Colonic mucosa (tissue), 4 donors: ENCODE measurements around the gene TOLLIP. TPM values are rescaled to one million over a fixed set of nuclear protein-coding genes. Genes with fewer than 3 reads are reported as not detected.

Experiments
- DNase-seq: peaks from one replicate; pipeline ENCODE4 v3.0.0-alpha.2; 2020
- H3K27ac ChIP-seq: fragments of 200-600 bp; one replicate; pipeline ENCODE4 v1.8.0; 2021
- H3K27me3 ChIP-seq: fragments of 200-600 bp; one replicate; pipeline ENCODE4 v1.8.0; 2021
- H3K36me3 ChIP-seq: fragments of 200-600 bp; one replicate; pipeline ENCODE4 v1.8.0; 2021
- H3K4me1 ChIP-seq: fragments of 200-600 bp; one replicate; pipeline ENCODE4 v1.8.0; 2021; ENCODE audit warnings: mild to moderate bottlenecking
- H3K4me3 ChIP-seq: fragments of 200-600 bp; one replicate; pipeline ENCODE4 v1.8.0; 2021
- H3K9ac ChIP-seq, 2 donors: one replicate each; pipeline ENCODE4 v1.7.0; 2013; ENCODE audit warnings: control low read depth in 2 of 2, low read depth in 2 of 2, low read length in 2 of 2
- H3K9me3 ChIP-seq: fragments of 200-600 bp; one replicate; pipeline ENCODE4 v1.8.0; 2021
- CTCF ChIP-seq: fragments of 200-600 bp; IDR thresholded peaks from one replicate; pipeline ENCODE4 v1.8.0; 2022; ENCODE audit warnings: antibody characterized with exemption, mild to moderate bottlenecking
- intact Hi-C: fragments of 100-400 bp; cut with DNase I; formaldehyde crosslinking; loops from one replicate; pipeline ENCODE4 v1.14.1; 2022
- total RNA-seq, 2 donors: library from RNA; stranded (reverse); fragmentation: NEBNext Ultra II Directional in 1 of 2; extraction: Animal tissue kit (Norgen Biotek cat#: 25700) in 1 of 2; gene quantifications; one replicate each; pipeline ENCODE4 v1.2.1, GENCODE V29; 2021
- donor health status: healthy.
- donor health status: DM: no; HTN: no; CAD: no.
- donor health status: DM: no; HTN: no; CAD: no.

TOLLIP gene
- total RNA-seq, 2 donors from 2014 or later = 49.8 to 59.7 TPM

GRCh38 chr11:1296287-1296686 lies 13.1 kb downstream of the TOLLIP start:
- DNase-seq = no peak

GRCh38 chr11:1295591-1295990 lies 13.8 kb downstream of the TOLLIP start:
- TF ChIP-seq CTCF = no peak
- H3K27me3 ChIP-seq = no peaks in the 10 kb centered on the region
- no peak overlapping the region for H3K4me3 ChIP-seq
- peaks cover 14% of the 10 kb centered on the region for H3K4me1 ChIP-seq
- H3K27ac ChIP-seq = no peak overlapping the region
- no peaks in the 10 kb centered on the region for H3K36me3 ChIP-seq
- no peaks in the 10 kb centered on the region for H3K9me3 ChIP-seq
- no peak overlapping the region for H3K9ac ChIP-seq
- intact Hi-C loops = loop anchor here (10.0 kb wide), 1 partner anchor 219 kb away; no protein-coding TSS in a partner anchor
- DNase-seq = no peak

More at GRCh38 chr11:1296287-1296686, 13.1 kb downstream of the TOLLIP start:
- Histone ChIP-seq H3K36me3 (no peaks in the 10 kb centered on the region), H3K9me3 (no peaks in the 10 kb centered on the region), H3K9ac (no peak overlapping the region), H3K27me3 (no peaks in the 10 kb centered on the region), H3K4me1 (peaks cover 14% of the 10 kb centered on the region), H3K27ac (no peak overlapping the region), H3K4me3 (no peak overlapping the region)
- intact Hi-C loops = loop anchor here (10.0 kb wide), 1 partner anchor 219 kb away; no protein-coding TSS in a partner anchor
- TF ChIP-seq CTCF = no peak

- DNase-seq = no peak
These were observed 14.3 kb downstream of the TOLLIP start for GRCh38 chr11:1295086-1295485.

GRCh38 chr11:1293619-1294015 lies 15.8 kb downstream of the TOLLIP start:
- Histone ChIP-seq H3K9ac (no peak overlapping the region), H3K4me3 (no peak overlapping the region), H3K27ac (no peak overlapping the region), H3K36me3 (peaks cover 9% of the 10 kb centered on the region), H3K27me3 (no peaks in the 10 kb centered on the region), H3K9me3 (no peaks in the 10 kb centered on the region), H3K4me1 (peaks cover 6% of the 10 kb centered on the region)
- intact Hi-C loops = loop anchor here (10.0 kb wide), 1 partner anchor 221 kb away; no protein-coding TSS in a partner anchor
- no peak for DNase-seq
- TF ChIP-seq CTCF = peak; percentile 27

More at GRCh38 chr11:1295086-1295485, 14.3 kb downstream of the TOLLIP start:
- H3K9me3 ChIP-seq = no peaks in the 10 kb centered on the region
- H3K27ac ChIP-seq = no peak overlapping the region
- H3K27me3 ChIP-seq = no peaks in the 10 kb centered on the region
- H3K36me3 ChIP-seq = no peaks in the 10 kb centered on the region
- TF ChIP-seq CTCF = no peak
- no peak overlapping the region for H3K9ac ChIP-seq
- H3K4me3 ChIP-seq = no peak overlapping the region
- peaks cover 14% of the 10 kb centered on the region for H3K4me1 ChIP-seq
- intact Hi-C loops = loop anchor here (10.0 kb wide), 1 partner anchor 220 kb away; no protein-coding TSS in a partner anchor

- Histone ChIP-seq H3K9me3 (no peaks in the 10 kb centered on the region), H3K27me3 (no peaks in the 10 kb centered on the region), H3K9ac (no peak overlapping the region), H3K36me3 (peaks cover 16% of the 10 kb centered on the region), H3K4me1 (peaks cover 5% of the 10 kb centered on the region), H3K4me3 (no peak overlapping the region), H3K27ac (no peak overlapping the region)
- intact Hi-C loops = loop anchor here (10.0 kb wide), 1 partner anchor 222 kb away; no protein-coding TSS in a partner anchor
- no peak for DNase-seq
- TF ChIP-seq CTCF = no peak
These were observed 16.5 kb downstream of the TOLLIP start for GRCh38 chr11:1292644-1293618.
